GM20431 (cell line): ENCODE measurements around the gene PPP6R2.
"Not testable (repeated sequence)": the region's sequence is repeated elsewhere in the genome, so short reads cannot be mapped to it uniquely, and the experiment has no call there.

Experiments used
- in situ Hi-C: fragments of 300-500 bp; cut with MseI, MboI; formaldehyde crosslinking; loops from one replicate; pipeline ENCODE4 v1.15.0; 2020; ENCODE audit warnings: low sequenced_read_pairs; ENCODE audit not compliant: unreplicated experiment

The PPP6R2 gene

GRCh38 chr22:50317178-50317577 lies 25.9 kb upstream of the PPP6R2 start:
- in situ Hi-C loops, result no loop called here

GRCh38 chr22:50317674-50318073 lies 25.5 kb upstream of the PPP6R2 start:
- in situ Hi-C loops, result no loop called here

- in situ Hi-C loops, result no loop called here
These were observed 24.8 kb upstream of the PPP6R2 start for GRCh38 chr22:50318356-50318697.

DNA sequence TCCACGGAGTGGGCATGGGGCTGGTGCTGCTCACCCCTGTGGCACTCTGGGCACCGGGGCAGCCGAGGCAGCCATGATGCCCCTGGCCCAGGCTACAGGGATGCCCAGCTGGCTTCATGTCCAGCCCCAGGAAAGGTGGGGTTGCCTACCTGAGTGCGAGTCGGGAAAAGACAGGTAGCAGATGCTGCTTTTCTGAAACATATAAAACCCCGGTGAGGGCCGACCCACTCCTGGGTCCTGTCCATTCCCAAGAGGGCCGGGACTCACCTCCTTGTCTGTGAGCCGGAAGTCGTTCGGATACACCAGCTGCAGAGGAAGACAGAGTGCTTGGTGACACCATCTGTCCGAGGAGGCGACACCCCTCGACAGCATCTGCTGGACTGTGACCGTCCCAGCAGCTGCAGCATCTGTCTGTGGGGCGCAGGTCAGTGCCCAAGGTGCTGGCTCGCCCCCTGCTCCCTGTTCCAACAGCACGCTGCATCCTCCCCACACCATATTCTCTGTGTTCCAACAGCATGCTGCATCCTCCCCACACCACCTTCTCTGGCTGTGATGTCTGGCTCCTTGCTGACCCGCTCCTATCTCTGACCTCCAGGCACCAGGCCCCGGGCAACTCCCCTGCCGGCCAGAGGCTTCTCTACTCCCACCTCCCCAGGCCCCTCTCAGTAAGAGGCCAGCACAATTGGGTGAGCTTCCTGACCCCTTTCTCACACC lies 24.3 kb upstream of the PPP6R2 start:
- in situ Hi-C loops, result no loop called here

- in situ Hi-C loops, result no loop called here
These were observed 23.6 kb upstream of the PPP6R2 start for GRCh38 chr22:50319503-50319951.

DNA sequence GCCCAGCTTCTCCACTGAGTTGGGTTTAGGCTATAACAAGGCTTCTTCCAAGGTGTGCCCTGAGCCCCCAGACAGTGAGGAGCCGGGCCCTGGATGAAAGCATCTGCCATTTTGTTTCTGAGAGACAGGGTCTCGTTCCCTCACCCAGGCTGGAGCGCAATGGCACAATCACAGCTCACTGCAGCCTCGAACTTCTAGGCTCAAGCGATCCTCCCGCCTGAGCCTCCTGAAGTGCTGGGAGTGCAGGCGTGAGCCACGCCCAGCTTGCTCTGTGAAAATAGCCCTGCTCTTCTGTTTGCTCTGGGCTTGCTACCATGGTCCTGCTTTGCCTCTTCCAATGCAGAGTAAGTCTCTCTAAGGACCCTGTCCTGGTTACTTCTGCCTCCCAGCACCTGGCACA lies 23.0 kb upstream of the PPP6R2 start:
- in situ Hi-C loops, result loop anchor here (10.0 kb wide), 1 partner anchor 45 kb away; the partner anchor contains the start of gene MAPK11

- in situ Hi-C loops, result loop anchor here (10.0 kb wide), 1 partner anchor 46 kb away; the partner anchor contains the start of gene MAPK11
These were observed 22.3 kb upstream of the PPP6R2 start for GRCh38 chr22:50320671-50321325.

DNA sequence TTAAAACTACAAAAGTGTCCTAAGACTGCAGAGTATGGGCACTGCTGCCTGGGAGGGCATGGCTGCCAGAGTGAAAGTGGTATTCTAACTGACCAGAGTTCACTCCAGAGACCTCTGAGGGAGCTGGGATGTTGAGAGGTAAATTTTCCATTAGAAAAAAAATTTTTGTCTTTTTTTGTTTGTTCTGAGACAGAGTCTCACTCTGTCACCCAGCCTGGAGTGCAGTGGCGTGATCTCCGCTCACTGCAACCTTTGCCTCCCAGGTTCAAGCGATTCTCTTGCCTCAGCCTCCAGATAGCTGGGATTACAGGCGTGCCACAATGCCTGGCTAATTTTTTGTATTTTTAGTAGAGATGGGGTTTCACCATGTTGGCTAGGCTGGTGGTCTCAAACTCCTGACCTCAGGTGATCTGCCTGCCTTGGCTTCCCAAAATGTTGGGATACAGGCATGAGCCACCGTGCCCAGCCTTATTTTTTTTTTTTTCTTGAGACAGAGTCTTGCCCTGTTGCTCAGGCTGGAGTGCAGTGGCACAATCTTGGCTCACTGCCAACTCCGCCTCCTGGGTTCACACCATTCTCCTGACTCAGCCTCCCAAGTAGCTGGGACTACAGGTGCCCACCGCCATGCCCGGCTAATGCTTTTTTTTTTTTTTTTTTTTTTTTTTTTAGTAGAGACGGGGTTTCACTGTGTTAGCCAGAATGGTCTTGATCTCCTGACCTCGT lies 20.6 kb upstream of the PPP6R2 start:
- in situ Hi-C loops, result loop anchor here (10.0 kb wide), 1 partner anchor 48 kb away; the partner anchor contains the start of gene MAPK11

DNA sequence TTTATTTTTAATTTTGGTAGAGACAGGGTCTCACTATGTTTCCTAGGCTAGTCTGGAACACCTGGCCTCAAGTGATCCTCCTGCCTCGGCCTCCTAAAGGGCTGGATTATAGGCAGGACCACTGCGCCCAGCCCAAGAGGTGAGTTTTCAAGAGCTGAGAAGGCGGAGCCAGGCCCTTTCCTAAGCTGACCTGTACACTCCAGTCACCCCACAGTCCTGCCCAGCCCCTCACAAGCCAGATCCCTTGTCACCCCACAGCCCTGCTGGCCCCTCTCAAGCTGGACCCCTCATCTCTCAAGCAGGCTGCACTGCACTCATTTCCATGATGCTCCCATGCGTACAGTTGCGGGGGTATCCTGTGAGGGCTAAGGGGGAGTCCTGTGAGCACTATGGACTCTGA lies 19.2 kb upstream of the PPP6R2 start:
- in situ Hi-C loops, result loop anchor here (10.0 kb wide), 1 partner anchor 49 kb away; the partner anchor contains the start of gene MAPK11

DNA sequence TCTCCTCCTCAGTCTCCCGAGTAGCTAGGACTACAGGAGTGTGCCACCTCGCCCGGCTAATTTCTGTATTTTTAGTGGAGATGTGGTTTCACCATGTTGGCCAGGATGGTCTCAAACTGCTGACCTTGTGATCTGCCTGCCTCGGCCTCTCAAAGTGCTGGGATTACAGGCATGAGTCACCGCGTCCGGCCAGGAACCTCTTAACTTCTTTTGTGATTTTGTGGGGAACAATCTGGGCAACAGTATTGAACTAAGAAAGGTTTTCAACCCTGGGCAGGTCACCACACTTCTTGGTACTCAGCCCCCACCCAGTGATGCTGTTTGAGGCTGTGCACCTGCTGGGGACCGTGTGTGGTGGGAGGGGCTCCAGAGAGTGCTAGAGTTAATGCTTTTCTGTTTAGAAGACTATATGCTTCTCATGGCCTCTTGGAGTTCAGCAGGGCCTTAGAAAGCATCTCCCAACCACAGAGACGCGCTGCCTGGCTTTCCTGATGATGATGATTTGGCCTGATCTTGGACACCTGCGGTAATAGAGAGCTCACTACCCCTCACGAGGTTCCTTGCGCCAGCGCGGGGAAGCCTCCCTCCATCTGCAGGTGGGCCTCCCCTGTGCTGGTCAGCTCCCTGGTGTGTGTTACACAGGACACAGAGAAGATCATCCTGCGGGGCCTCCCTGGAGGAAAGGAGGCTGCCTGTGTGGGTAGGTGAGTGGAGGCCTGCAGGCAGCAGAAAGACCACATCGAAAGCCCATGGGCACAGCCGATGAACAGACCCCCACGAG lies 17.5 kb upstream of the PPP6R2 start:
- in situ Hi-C loops, result loop anchor here (10.0 kb wide), 1 partner anchor 51 kb away; the partner anchor contains the start of gene MAPK11

DNA sequence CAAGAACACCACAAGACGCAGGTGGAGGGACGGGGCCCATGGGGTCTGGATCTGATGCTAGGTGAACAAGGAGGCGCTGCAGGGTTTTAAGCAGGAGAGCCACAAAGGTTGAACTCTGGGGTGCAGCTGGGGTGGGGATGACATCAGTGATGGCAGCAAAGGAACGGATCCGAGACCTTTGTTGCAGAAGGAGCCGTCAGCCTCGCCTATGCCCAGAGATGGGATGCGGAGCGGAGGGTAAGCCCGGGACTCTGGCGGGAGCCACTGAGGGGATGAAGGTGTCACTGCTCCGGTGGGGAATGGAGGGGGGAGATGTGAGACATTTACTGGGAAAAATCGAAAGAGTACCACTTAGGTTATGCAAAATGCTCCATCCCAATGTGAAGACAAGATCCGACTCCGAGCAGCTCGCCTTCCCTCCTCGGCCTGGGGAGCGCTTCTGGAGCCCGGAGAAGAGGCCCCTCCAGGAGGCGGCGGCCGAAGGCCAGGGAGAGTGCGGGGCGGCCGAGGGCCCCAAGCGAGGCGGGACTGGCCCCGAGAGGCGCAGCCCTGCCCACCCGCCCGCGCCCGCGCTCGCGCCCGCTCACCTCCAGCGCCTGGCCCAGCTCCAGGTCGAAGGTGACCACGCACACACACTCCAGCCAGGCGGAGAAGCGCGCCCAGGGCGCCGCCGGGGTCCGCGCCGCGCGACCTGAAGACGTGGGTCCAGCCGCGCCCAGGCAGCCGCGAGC lies 16.7 kb upstream of the PPP6R2 start:
- in situ Hi-C loops, result loop anchor here (10.0 kb wide), 1 partner anchor 52 kb away; the partner anchor contains the start of gene MAPK11

DNA sequence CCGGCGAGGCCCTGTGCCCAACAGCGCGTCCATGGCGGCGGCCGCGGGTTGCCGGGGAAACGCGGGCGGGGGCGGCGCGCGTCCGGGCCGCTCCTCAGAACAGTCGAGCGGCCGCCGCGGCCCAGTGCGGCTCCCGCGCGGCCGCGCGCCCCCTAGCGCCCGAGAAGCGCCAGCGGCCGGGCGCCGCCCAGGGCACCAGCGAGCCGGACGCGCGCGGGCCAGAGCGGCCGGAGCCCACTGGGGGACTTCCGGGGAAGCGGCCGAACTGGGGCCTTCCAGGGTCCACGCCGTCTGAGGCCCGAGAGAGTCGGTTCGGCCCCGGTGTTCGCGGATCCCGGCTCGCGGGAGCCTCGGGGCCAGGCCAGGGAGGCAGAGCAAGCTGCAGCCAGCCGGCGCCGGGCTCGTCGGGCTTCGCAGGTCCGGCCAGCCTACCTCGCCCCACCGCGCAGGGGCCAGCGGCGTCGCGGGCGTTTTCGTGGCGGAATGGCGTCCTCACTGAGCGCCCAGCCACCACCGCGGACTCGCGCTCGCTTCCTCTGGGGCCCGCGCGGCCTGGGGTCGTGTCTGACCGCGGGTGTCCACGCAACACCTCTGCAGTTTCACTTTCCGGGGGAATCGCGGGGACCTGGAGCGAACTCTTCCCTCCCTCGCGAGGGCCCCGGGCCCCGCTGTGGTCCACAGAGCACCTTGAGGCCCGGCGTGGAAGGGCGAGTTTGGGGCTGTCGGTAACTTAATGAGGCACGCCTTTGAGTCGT lies 16.0 kb upstream of the PPP6R2 start, which contains the start of gene DENND6B:
Gene DENND6B (minus strand): TSS at position 57 of the 755 bp plus-strand sequence. CDS start 24 bp downstream, at position 33.
- in situ Hi-C loops, result loop anchor here (10.0 kb wide), 1 partner anchor 52 kb away; the partner anchor contains the start of gene MAPK11

GRCh38 chr22:50327711-50328019 lies 15.5 kb upstream of the PPP6R2 start:
- in situ Hi-C loops, result loop anchor here (10.0 kb wide), 1 partner anchor 53 kb away; the partner anchor contains the start of gene MAPK11

GRCh38 chr22:50329236-50329635 lies 13.9 kb upstream of the PPP6R2 start:
- in situ Hi-C loops, result loop anchor here (10.0 kb wide), 1 partner anchor 54 kb away; the partner anchor contains the start of gene MAPK11

- in situ Hi-C loops, result not testable (repeated sequence)
These were observed 8.7 kb upstream of the PPP6R2 start for GRCh38 chr22:50334433-50334832.

DNA sequence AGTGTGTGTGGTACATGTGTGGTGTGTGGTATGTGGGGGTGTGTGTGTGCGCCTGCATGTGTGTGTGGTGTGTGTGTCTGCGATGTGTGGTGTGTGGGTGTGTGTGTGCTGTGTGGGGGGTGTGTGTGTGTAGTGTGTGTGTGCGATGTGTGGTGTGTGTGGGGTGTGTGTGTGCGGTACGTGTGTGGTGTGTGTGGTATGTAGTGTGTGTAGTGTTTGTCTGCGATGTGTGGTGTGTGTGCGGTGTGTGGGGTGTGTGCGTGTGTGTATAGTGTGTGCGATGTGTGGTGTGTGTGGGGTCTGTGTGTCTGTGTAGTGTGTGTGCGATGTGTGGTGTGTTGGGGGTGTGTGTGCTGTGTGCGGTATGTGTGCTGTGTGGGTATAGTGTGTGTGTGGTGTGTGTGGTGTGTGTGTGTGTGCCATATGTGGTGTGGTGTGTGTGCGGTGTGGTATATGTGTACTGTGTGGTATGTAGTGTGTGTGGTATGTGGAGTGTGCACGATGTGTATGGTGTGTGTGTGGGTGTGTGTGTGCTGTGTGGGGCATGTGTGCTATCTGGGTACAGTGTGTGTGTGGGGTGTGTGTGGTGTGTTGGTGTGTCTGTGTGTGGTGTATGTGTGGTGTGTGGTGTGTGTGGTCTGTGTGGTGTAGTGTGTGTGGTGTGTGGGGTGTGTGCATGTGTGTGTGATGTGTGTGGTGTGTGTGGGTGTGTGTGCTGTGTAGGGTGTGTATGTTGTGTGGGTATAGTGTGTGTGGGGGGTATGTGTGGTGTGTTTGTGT lies 5.7 kb upstream of the PPP6R2 start:
- in situ Hi-C loops, result no loop called here

DNA sequence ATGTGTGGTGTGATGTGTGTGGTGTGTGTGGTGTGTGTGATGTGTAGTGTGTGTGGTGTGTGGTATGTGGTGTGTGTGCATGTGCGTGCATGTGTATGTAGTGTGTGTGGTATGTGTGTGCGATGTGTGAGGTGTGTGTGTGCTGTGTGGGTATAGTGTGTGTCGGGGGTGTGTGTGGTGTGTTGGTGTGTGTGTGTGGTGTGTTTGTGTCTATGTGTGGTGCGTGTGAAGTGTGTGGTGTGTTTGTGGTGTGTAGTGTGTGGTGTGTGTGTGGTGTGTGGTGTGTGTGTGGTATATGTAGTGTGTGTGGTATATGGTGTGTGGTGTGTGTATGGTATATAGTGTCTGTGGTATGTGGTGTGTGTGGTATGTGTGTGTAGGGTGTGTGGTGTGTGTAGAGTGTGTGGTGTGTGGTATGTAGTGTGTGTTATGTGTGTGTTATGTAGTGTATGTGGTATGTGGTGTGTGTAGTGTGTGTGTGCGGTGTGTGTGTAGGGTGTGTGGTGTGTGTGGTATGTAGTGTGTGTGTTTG lies 5.0 kb upstream of the PPP6R2 start:
- in situ Hi-C loops, result no loop called here
